Vagina (tissue), 2 donors: ENCODE measurements around the gene ZNF287. TPM values are rescaled to one million over a fixed set of nuclear protein-coding genes. Genes with fewer than 3 reads are reported as not detected.

Experiments used
- DNase-seq, 2 donors: peaks; one replicate each; pipeline ENCODE4 v3.0.0-alpha.2; 2017; ENCODE audit errors: extremely low spot score in 2 of 2
- H3K27ac ChIP-seq: fragments of 200-600 bp; sonication (generic); one replicate; pipeline ENCODE4 v1.5.1; 2019
- H3K27me3 ChIP-seq: fragments of 200-600 bp; sonication (generic); one replicate; pipeline ENCODE4 v1.5.1; 2019
- H3K36me3 ChIP-seq, 2 donors: fragments of 200-600 bp; sonication (generic); one replicate each; pipeline ENCODE4 v1.5.1; 2017 to 2019
- H3K4me1 ChIP-seq: fragments of 200-600 bp; sonication (generic); one replicate; pipeline ENCODE4 v1.5.1; 2019
- H3K4me3 ChIP-seq, 2 donors: fragments of 200-600 bp; sonication (generic); 1 replicate in 1 of 2; 2 replicates in 1 of 2; pipeline ENCODE4 v1.5.1; 2016 to 2019
- H3K9me3 ChIP-seq: fragments of 200-600 bp; sonication (generic); one replicate; pipeline ENCODE4 v1.5.1; 2019
- CTCF ChIP-seq, 3 experiments: fragments of 450-650 bp in 2 of 3; fragments of 200-600 bp in 1 of 3; sonication (generic) in 1 of 3; IDR thresholded peaks; one replicate each; pipeline ENCODE4 v1.5.1; 2017 to 2019; ENCODE audit warnings: antibody characterized with exemption in 3 of 3, mild to moderate bottlenecking in 2 of 3, moderate library complexity in 2 of 3
- POLR2A ChIP-seq, 2 donors: fragments of 450-650 bp; IDR thresholded peaks; one replicate each; pipeline ENCODE4 v1.6.1; 2017; ENCODE audit warnings: antibody characterized with exemption in 2 of 2, mild to moderate bottlenecking in 2 of 2, moderate library complexity in 2 of 2
- POLR2AphosphoS5 ChIP-seq, 2 donors: sonication (generic); formaldehyde crosslinking; IDR thresholded peaks; one replicate each; pipeline ENCODE4 v1.9.0; 2017; ENCODE audit warnings: antibody characterized with exemption in 2 of 2, mild to moderate bottlenecking in 2 of 2, low read depth in 1 of 2; ENCODE audit not compliant: insufficient read depth in 1 of 2
- intact Hi-C: fragments of 100-400 bp; cut with DNase I; formaldehyde crosslinking; loops from one replicate; pipeline ENCODE4 v1.15.1; 2023
- total RNA-seq: library from RNA; depleted of rRNA; stranded (reverse); fragments of >200 nt; gene quantifications from one replicate; pipeline ENCODE4 v1.2.3, GENCODE V29; 2016

The ZNF287 gene
- total RNA-seq, 1 donor from 2014 or later: 5.9 TPM

DNA sequence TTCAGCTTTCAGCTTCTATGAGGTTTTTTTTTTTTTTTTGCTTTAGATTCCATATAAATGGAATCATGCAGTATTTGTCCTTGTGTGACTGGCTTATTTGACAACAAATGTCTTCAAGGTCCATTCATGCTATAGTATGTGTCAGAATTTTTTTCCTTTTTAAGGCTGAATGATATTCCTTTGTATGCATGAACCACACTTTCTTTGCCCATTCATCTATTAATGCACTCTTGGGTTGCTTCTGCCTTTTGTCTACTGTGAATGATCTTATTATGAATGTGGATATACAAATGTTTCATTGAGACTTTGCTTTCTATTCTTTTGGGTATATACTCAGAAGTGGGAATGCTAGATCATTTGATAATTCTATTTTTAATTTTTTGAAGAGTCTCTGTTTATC lies 50.0 kb downstream of the ZNF287 start:
- intact Hi-C loops: no loop called here
- H3K9me3 ChIP-seq: no peaks in the 10 kb centered on the region
- no peaks in the 10 kb centered on the region for H3K36me3 ChIP-seq
- no peaks in the 10 kb centered on the region for H3K4me1 ChIP-seq
- DNase-seq: no peak
- H3K27me3 ChIP-seq: no peaks in the 10 kb centered on the region
- TF ChIP-seq POLR2AphosphoS5 (IDR thresholded peaks at IDR 0.05; ENCODE audit: insufficient read depth in 1 of 2, low read depth in 1 of 2) (no peak), CTCF (IDR thresholded peaks at IDR 0.05) (no peak), POLR2A (IDR thresholded peaks at IDR 0.05) (no peak)
- no peak overlapping the region for H3K27ac ChIP-seq
- H3K4me3 ChIP-seq: no peak overlapping the region

GRCh38 chr17:16517477-16517876 lies 51.5 kb downstream of the ZNF287 start:
- no peak for TF ChIP-seq CTCF (IDR thresholded peaks at IDR 0.05)
- no peak for TF ChIP-seq POLR2AphosphoS5 (IDR thresholded peaks at IDR 0.05; ENCODE audit: insufficient read depth in 1 of 2, low read depth in 1 of 2)
- no peak for TF ChIP-seq POLR2A (IDR thresholded peaks at IDR 0.05)
- H3K36me3 ChIP-seq: no peaks in the 10 kb centered on the region
- no peak for DNase-seq
- H3K4me1 ChIP-seq: no peaks in the 10 kb centered on the region
- intact Hi-C loops: no loop called here
- H3K27me3 ChIP-seq: no peaks in the 10 kb centered on the region
- H3K9me3 ChIP-seq: no peaks in the 10 kb centered on the region
- no peak overlapping the region for H3K27ac ChIP-seq
- no peak overlapping the region for H3K4me3 ChIP-seq

GRCh38 chr17:16516594-16517051 lies 52.4 kb downstream of the ZNF287 start:
- peak overlapping the region; percentile 35 for H3K27ac ChIP-seq
- TF ChIP-seq POLR2A (IDR thresholded peaks at IDR 0.05) (no peak), CTCF (IDR thresholded peaks at IDR 0.05) (no peak), POLR2AphosphoS5 (IDR thresholded peaks at IDR 0.05; ENCODE audit: insufficient read depth in 1 of 2, low read depth in 1 of 2) (peak in 1 of 2 donors; percentile 63)

DNA sequence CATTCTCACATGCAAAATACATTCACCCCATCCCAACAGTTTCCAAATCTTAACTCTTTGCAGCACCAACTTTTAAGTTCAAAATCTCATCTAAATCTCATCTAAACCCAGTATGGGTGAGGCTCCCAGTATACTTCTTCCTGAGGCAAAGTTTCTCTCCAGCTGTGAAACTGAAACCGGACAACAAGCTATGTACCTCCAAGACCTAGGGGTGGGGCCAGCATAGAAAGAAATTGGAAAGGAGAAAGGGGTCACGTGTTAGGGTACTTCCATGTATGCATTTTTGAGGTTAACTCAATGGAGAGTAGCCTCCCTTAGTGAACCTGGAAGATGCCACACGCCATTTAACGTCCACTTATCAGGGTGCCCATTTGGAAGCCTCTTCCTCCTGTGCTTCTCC lies 53.1 kb downstream of the ZNF287 start:
- no peaks in the 10 kb centered on the region for H3K36me3 ChIP-seq
- TF ChIP-seq POLR2A (IDR thresholded peaks at IDR 0.05): no peak
- TF ChIP-seq POLR2AphosphoS5 (IDR thresholded peaks at IDR 0.05; ENCODE audit: insufficient read depth in 1 of 2, low read depth in 1 of 2): no peak
- no peak for TF ChIP-seq CTCF (IDR thresholded peaks at IDR 0.05)
- DNase-seq: no peak
- no peaks in the 10 kb centered on the region for H3K4me1 ChIP-seq
- no peaks in the 10 kb centered on the region for H3K9me3 ChIP-seq
- intact Hi-C loops: no loop called here
- no peak overlapping the region for H3K27ac ChIP-seq
- H3K4me3 ChIP-seq: no peak overlapping the region
- no peaks in the 10 kb centered on the region for H3K27me3 ChIP-seq

More at GRCh38 chr17:16516594-16517051, 52.4 kb downstream of the ZNF287 start:
- no peaks in the 10 kb centered on the region for H3K4me1 ChIP-seq
- no peak for DNase-seq
- intact Hi-C loops: no loop called here
- no peaks in the 10 kb centered on the region for H3K9me3 ChIP-seq
- H3K4me3 ChIP-seq: peak overlapping the region in 1 of 2 donors; percentile 28
- H3K27me3 ChIP-seq: no peaks in the 10 kb centered on the region
- no peaks in the 10 kb centered on the region for H3K36me3 ChIP-seq

- Histone ChIP-seq H3K27me3 (no peaks in the 10 kb centered on the region), H3K27ac (no peak overlapping the region), H3K9me3 (no peaks in the 10 kb centered on the region), H3K4me3 (no peak overlapping the region), H3K36me3 (no peaks in the 10 kb centered on the region), H3K4me1 (no peaks in the 10 kb centered on the region)
- no peak for DNase-seq
- TF ChIP-seq CTCF (IDR thresholded peaks at IDR 0.05): no peak
- no peak for TF ChIP-seq POLR2AphosphoS5 (IDR thresholded peaks at IDR 0.05; ENCODE audit: insufficient read depth in 1 of 2, low read depth in 1 of 2)
- no peak for TF ChIP-seq POLR2A (IDR thresholded peaks at IDR 0.05)
- intact Hi-C loops: no loop called here
Observed at GRCh38 chr17:16513873-16514272, 55.1 kb downstream of the ZNF287 start.
